GM21526 (cell line): ENCODE data around the gene SCFD2.
A peak's percentile ranks its signal among the peaks of the same experiment; 100 is the strongest.
"Not testable (repeated sequence)": the region's sequence is repeated elsewhere in the genome, so short reads cannot be mapped to it uniquely, and the experiment has no call there.

ENCODE experiments used
- ATAC-seq: cut with Tn5 transposase; IDR thresholded peaks from one replicate; pipeline ENCODE4 v1.9.1; 2021; ENCODE audit warnings: moderate library complexity; ENCODE audit not compliant: unreplicated experiment, low FRiP score

Gene SCFD2

GRCh38 chr4:53000560-53000959 is 365.3 kb downstream of the SCFD2 start:
- ATAC-seq = no peak

- ATAC-seq = no peak
These were observed 366.2 kb downstream of the SCFD2 start for GRCh38 chr4:52999626-53000025.

- ATAC-seq = no peak
These were observed 367.4 kb downstream of the SCFD2 start for GRCh38 chr4:52998413-52998812.

GRCh38 chr4:52997132-52997416 is 368.8 kb downstream of the SCFD2 start:
- no peak for ATAC-seq

GRCh38 chr4:52996261-52997131 is 369.4 kb downstream of the SCFD2 start:
- no peak for ATAC-seq

- ATAC-seq = no peak
These were observed 370.4 kb downstream of the SCFD2 start for GRCh38 chr4:52995360-52996030.

- ATAC-seq = no peak
These were observed 371.3 kb downstream of the SCFD2 start for GRCh38 chr4:52994567-52994966.

GRCh38 chr4:52993771-52994170 is 372.1 kb downstream of the SCFD2 start:
- no peak for ATAC-seq

- ATAC-seq = not testable (repeated sequence)
These were observed 373.3 kb downstream of the SCFD2 start for GRCh38 chr4:52992551-52992950.

GRCh38 chr4:52991472-52991871 is 374.4 kb downstream of the SCFD2 start:
- no peak for ATAC-seq

- ATAC-seq = no peak
These were observed 375.2 kb downstream of the SCFD2 start for GRCh38 chr4:52990706-52991105.

GRCh38 chr4:52989865-52990264 is 376.0 kb downstream of the SCFD2 start:
- no peak for ATAC-seq

- ATAC-seq = no peak
These were observed 378.3 kb downstream of the SCFD2 start for GRCh38 chr4:52987392-52988056.

- no peak for ATAC-seq
These were observed 381.4 kb downstream of the SCFD2 start for GRCh38 chr4:52984462-52984881.

GRCh38 chr4:52983563-52984303 is 382.1 kb downstream of the SCFD2 start:
- peak; percentile 68 for ATAC-seq

GRCh38 chr4:52982946-52983340 is 382.9 kb downstream of the SCFD2 start:
- ATAC-seq = no peak

GRCh38 chr4:52982255-52982945 is 383.5 kb downstream of the SCFD2 start:
- no peak for ATAC-seq

GRCh38 chr4:52979821-52980590 is 385.9 kb downstream of the SCFD2 start:
- ATAC-seq = no peak

- no peak for ATAC-seq
These were observed 386.8 kb downstream of the SCFD2 start for GRCh38 chr4:52979020-52979419.

- ATAC-seq = no peak
These were observed 388.6 kb downstream of the SCFD2 start for GRCh38 chr4:52977252-52977651.
